ENCODE results near the gene GARS1. TPM values are rescaled to one million over a fixed set of nuclear protein-coding genes. Genes with fewer than 3 reads are reported as not detected.

GARS1 gene
- total RNA-seq, 6 experiments from 2014 or later: 31.4 to 155 (median 44.7) TPM

DNA sequence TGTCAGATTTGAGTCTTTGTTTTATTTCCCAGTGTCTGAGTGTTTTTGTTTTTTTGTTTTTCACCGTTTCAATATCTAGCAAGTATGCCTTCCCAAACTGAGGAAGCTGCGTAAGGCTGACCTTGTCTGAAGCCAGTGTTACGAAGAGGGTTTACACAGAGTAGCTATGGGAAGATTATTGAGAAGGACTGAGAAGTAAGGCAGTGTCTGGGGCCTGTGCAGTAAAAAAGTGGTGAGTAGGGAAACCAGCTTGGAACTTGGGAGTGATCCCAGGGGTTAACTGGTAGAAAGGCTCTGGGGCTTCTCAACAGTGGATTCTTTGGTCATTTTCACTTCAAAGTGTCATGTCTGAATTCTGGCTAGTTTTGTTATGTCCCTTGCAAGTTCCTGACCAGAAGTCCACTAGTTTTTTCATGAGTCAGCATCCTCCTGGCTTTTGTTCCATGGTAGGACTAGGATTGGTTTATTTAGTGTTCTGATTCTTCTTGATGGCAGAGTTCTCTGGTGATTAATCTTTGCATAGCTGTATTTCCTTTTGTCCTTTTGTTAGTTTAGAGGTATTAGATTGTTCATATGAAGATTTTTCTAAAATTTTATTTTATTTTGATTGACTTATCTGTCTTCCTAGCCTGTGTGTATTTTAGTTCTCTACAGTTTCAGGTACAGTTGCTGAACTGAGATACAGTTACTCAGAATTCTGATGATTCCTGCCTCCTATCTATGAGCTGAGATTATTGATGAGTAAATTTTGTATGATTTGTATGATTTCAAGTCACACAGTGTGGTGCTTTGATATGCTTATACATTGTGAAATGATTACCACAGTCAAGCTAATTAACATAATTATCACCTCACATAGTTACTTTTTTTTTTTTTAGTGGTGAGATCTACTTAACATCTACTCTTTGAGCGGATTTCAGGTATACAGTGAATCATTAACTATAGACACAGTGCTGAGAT lies 19.0 kb downstream of the GARS1 start:
- Histone ChIP-seq H3K4me3 (no peak overlapping the region), H3K27ac (no peak overlapping the region), H3K9me3 (no peaks in the 10 kb centered on the region), H3K36me3 (peaks cover 0 to 65% (median 12%) of the 10 kb centered on the region in 4 donors), H3K4me1 (no peaks in the 10 kb centered on the region), H3K27me3 (no peaks in the 10 kb centered on the region)
- WGBS (ENCODE audit: insufficient coverage, low coverage, low lambda C conversion rate, missing lambda C conversion rate): 97% methylated on average over 4 of the region's 4 CpGs
- ATAC-seq (peak in 1 of 4 donors; percentile 68), DNase-seq (no peak)
- TF ChIP-seq POLR2A (IDR thresholded peaks at IDR 0.05): no peak
- TF ChIP-seq CTCF (IDR thresholded peaks at IDR 0.05): no peak
- intact Hi-C loops (cut with DNase I): no loop called here

GRCh38 chr7:30616318-30616717 lies 21.6 kb downstream of the GARS1 start:
- H3K36me3 ChIP-seq: peaks cover 0 to 60% (median 20%) of the 10 kb centered on the region in 4 donors
- 81% methylated on average over 3 of the region's 4 CpGs for WGBS (ENCODE audit: insufficient coverage, low coverage, low lambda C conversion rate, missing lambda C conversion rate)
- no peaks in the 10 kb centered on the region for H3K27me3 ChIP-seq
- ATAC-seq (no peak), DNase-seq (no peak)
- H3K4me1 ChIP-seq: no peaks in the 10 kb centered on the region
- H3K27ac ChIP-seq: no peak overlapping the region
- no peak overlapping the region for H3K4me3 ChIP-seq
- intact Hi-C loops (cut with DNase I): no loop called here
- TF ChIP-seq POLR2A (IDR thresholded peaks at IDR 0.05) (no peak), CTCF (IDR thresholded peaks at IDR 0.05) (no peak)
- no peaks in the 10 kb centered on the region for H3K9me3 ChIP-seq

- TF ChIP-seq POLR2A (IDR thresholded peaks at IDR 0.05): no peak
- no peak for TF ChIP-seq CTCF (IDR thresholded peaks at IDR 0.05)
- Histone ChIP-seq H3K27me3 (no peaks in the 10 kb centered on the region), H3K27ac (no peak overlapping the region), H3K4me1 (no peaks in the 10 kb centered on the region), H3K36me3 (peaks cover 7 to 63% (median 25%) of the 10 kb centered on the region in 4 donors), H3K4me3 (no peak overlapping the region), H3K9me3 (no peaks in the 10 kb centered on the region)
- intact Hi-C loops (cut with DNase I): no loop called here
- DNase-seq (no peak), ATAC-seq (no peak)
- WGBS (ENCODE audit: insufficient coverage, low coverage, low lambda C conversion rate, missing lambda C conversion rate): 100% methylated on average over 1 of the region's 2 CpGs
Measured at GRCh38 chr7:30617359-30617758, 22.7 kb downstream of the GARS1 start.

- DNase-seq: no peak
- no peak for ATAC-seq
- 90% methylated on average over 3 of the region's 4 CpGs for WGBS (ENCODE audit: insufficient coverage, low coverage, low lambda C conversion rate, missing lambda C conversion rate)
- Histone ChIP-seq H3K4me3 (no peak overlapping the region), H3K27ac (no peak overlapping the region), H3K9me3 (no peaks in the 10 kb centered on the region), H3K4me1 (no peaks in the 10 kb centered on the region), H3K27me3 (no peaks in the 10 kb centered on the region), H3K36me3 (peaks cover 11 to 70% (median 27%) of the 10 kb centered on the region in 4 donors)
- intact Hi-C loops (cut with DNase I): no loop called here
- TF ChIP-seq CTCF (IDR thresholded peaks at IDR 0.05) (no peak), POLR2A (IDR thresholded peaks at IDR 0.05) (no peak)
Measured at GRCh38 chr7:30618080-30618676, 23.5 kb downstream of the GARS1 start.

Measured in right lobe of liver (tissue), 6 donors.